Measurements from ENCODE around the gene TBX1.

Gene TBX1

GRCh38 chr22:19766240-19766510 lies 5.6 kb downstream of the TBX1 start:
- no peak overlapping the region for H3K4me3 ChIP-seq (ENCODE audit: low read depth, low read length)
- no peak for TF ChIP-seq CTCF (IDR thresholded peaks at IDR 0.05; ENCODE audit: low read depth, low read length)

DNA sequence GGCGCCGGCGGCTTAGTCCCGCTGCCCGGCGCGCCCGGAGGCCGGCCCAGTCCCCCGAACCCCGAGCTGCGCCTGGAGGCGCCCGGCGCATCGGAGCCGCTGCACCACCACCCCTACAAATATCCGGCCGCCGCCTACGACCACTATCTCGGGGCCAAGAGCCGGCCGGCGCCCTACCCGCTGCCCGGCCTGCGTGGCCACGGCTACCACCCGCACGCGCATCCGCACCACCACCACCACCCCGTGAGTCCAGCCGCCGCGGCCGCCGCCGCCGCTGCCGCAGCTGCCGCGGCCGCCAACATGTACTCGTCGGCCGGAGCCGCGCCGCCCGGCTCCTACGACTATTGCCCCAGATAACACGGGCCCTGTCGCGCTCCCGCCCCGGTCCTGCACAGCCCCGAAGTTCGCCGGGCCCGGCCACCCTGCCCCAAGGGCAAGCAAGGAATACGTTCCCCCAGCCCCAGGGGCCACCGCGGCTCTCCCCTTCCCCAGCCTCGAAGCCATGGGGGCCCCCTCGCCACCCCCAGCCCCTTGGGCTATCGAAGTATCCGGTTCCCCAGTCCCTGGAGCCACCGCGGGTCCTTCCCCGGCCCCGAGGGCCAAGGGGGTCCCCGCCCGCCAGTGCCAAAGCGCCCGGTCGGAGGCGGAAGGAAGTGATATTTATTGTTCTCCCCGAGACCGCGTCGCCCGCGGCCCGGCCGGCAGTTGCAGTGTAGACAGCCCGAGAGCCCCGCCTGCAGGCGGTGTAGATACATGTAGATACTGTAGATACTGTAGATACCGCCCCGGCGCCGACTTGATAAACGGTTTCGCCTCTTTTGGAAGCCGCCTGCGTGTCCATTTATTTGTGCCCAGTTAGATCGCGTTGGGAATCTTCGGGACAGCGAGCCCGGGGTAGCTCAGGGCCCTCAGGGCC lies 6.2 kb downstream of the TBX1 start:
- peak overlapping the region; percentile 14; the same call in 1 of the 2 replicates for H3K4me3 ChIP-seq (ENCODE audit: low read depth, low read length)
- TF ChIP-seq CTCF (IDR thresholded peaks at IDR 0.05; ENCODE audit: low read depth, low read length), result no peak

DNA sequence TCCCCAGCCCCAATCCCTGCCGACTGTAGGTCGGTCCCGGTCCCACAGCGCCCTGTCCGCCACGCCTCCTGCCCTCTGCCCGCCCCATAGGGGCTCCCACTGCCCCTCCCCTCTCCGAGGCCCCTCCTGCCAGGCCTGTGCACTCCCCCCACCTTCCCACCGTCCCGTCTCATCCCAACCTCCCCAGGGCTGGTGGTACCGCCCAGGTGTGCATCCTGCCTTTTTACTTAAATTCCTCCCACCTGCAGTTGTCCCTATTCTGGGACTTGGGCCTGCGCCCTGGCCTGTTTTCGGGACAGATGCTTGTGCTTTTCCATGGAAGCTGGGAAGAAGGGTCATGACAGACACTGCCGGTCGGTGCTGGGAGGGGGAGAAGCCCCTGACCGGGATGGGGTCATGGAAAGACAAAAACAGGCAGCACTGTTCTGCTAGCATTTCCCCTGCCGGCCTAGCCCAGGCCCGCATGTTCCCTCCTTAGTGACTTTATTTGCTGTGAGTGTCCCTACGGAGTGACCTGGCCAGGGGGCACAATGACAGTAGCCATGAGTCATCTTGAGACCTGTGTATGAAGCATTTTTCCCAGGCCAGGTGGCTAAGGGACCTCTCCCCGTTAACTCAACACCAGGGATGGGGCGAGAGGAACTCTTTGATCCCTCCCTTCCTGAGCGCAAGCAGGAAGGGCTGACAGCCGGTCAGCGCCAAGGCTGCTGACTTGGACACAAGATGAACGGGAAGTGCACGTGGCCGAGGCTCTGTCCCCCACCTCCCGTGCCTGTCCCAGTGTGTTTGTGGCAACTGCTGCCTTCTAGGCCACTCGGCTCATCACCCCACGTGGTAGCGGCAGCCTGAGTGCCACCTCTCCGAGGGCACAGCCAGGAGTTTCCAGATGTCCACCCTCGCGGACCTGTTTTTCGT lies 7.1 kb downstream of the TBX1 start:
- TF ChIP-seq CTCF (IDR thresholded peaks at IDR 0.05; ENCODE audit: low read depth, low read length), result no peak
- H3K4me3 ChIP-seq (ENCODE audit: low read depth, low read length), result no peak overlapping the region

DNA sequence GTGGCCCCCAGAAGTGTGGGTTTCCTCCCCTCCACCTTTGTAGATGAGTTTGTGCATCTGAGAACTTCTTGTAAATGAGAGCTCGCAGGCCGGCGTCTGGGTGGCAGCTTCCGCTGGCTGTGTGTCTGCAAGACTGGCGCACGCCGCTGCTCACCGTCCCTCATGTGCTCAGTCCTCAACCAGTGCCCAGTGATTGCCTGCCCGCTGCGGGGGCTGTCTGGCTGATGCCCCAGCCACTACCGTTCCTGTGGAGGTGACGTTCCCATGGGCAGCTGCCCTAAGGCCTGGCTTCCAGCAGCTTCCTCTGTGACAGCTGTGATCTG lies 8.8 kb downstream of the TBX1 start:
- no peak overlapping the region for H3K4me3 ChIP-seq (ENCODE audit: low read depth, low read length)
- no peak for TF ChIP-seq CTCF (IDR thresholded peaks at IDR 0.05; ENCODE audit: low read depth, low read length)

DNA sequence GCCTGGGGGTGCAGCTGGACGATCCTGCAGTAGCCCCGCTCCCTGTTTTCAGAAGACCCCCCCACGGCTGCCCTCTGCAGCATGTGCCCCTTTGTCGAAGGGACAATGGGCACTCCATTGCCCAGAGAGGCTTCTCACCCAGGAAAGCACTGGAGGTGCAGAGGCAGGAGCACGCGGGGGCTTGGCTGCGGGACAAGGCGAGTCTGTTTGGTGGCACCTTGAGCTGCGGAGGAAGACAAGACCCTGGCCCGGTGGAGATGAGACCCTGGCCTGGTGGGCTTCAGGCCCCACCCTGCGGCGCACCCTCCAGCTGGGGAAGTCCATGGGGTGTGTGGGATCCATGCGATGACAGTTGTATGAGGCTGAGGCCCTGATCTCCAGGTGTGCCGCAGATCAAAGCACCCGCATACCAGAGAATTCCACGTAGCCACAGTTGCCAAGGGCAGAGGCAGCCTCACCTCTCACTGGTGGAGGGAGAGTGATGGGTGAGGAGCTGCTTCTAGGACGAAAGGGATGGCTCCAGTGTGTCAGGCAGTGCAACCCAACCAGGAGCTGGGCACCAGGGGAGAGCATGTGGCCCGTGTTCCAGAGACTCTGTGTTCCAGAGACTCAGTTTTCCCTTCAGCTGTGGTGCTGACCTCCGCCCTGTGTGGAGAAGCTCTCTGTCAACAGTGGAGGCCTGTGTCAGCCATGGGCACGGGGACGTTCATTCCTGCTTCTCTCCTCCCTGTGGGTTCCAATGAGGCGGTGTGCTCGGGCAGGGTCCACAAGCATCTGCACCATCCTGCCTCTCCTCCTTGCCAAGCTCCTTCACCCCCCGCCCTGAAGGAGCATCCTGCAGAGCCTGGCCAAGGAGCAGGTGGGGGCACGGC lies 10.0 kb downstream of the TBX1 start:
- no peak overlapping the region for H3K4me3 ChIP-seq (ENCODE audit: low read depth, low read length)
- TF ChIP-seq CTCF (IDR thresholded peaks at IDR 0.05; ENCODE audit: low read depth, low read length), result no peak

DNA sequence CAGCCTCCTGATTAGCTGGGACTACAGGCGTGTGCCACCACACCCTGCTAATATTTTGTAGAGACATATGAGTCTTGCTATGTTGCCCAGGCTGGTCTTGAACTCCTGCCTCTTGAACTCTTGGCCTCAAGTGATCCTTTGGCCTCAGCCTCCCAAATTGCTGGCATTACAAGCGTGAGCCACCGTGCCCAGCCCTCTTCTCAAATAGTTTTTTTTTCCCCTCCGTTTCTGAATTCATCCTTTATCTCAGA lies 11.8 kb downstream of the TBX1 start:
- no peak overlapping the region for H3K4me3 ChIP-seq (ENCODE audit: low read depth, low read length)
- TF ChIP-seq CTCF (IDR thresholded peaks at IDR 0.05; ENCODE audit: low read depth, low read length), result no peak
